Neuronal stem cell (in vitro differentiated cells): ENCODE measurements around the gene ABR.

ENCODE experiments used
- DNase-seq: peaks from one replicate; pipeline ENCODE4 v3.0.0-alpha.2; 2013; ENCODE audit warnings: low spot score
- H2AFZ ChIP-seq: one replicate; pipeline ENCODE4 v1.6.1; 2013; ENCODE audit warnings: mild to moderate bottlenecking, low read length, inconsistent platforms
- H2AK5ac ChIP-seq: 2 replicates; pipeline ENCODE4 v1.6.1; 2013; ENCODE audit warnings: low read depth, mild to moderate bottlenecking, inconsistent platforms, low read length, moderate library complexity, mixed read lengths
- H2BK120ac ChIP-seq: 2 replicates; pipeline ENCODE4 v1.6.1; 2013; ENCODE audit warnings: low read depth, mild to moderate bottlenecking, inconsistent platforms, low read length, moderate library complexity, mixed read lengths
- H2BK12ac ChIP-seq: one replicate; pipeline ENCODE4 v1.6.1; 2013; ENCODE audit warnings: low read length, inconsistent platforms
- H2BK15ac ChIP-seq: 2 replicates; pipeline ENCODE4 v1.6.1; 2013; ENCODE audit warnings: mild to moderate bottlenecking, low read length, inconsistent platforms, mixed read lengths
- H2BK5ac ChIP-seq: one replicate; pipeline ENCODE4 v1.6.1; 2013; ENCODE audit warnings: inconsistent platforms, mild to moderate bottlenecking, low read length, moderate library complexity
- H3K14ac ChIP-seq: one replicate; pipeline ENCODE4 v1.6.1; 2013; ENCODE audit warnings: low read length, inconsistent platforms
- H3K18ac ChIP-seq: 2 replicates; pipeline ENCODE4 v1.6.1; 2013; ENCODE audit warnings: low read length, inconsistent platforms
- H3K23ac ChIP-seq: 2 replicates; pipeline ENCODE4 v1.6.1; 2013; ENCODE audit warnings: low read depth, mild to moderate bottlenecking, mixed read lengths, low read length, inconsistent platforms; ENCODE audit not compliant: poor library complexity
- H3K27ac ChIP-seq: replicated peaks from 3 replicates; pipeline ENCODE4 v1.5.1; 2013; ENCODE audit warnings: low read length, inconsistent platforms
- H3K27me3 ChIP-seq, 3 experiments: 2 replicates each; pipeline ENCODE4 v1.6.1; 2013; ENCODE audit warnings: low read length in 3 of 3, mild to moderate bottlenecking in 2 of 3, inconsistent platforms in 1 of 3, low read depth in 1 of 3, mixed read lengths in 1 of 3, moderate library complexity in 1 of 3; ENCODE audit not compliant: control insufficient read depth in 3 of 3, insufficient read depth in 3 of 3
- H3K36me3 ChIP-seq, 2 donors: replicated peaks in 1 of 2; 2 replicates each; pipeline ENCODE4 v1.6.1; 2013; ENCODE audit warnings: low read length in 2 of 2; ENCODE audit not compliant: control insufficient read depth in 2 of 2, insufficient read depth in 2 of 2
- H3K4ac ChIP-seq: 2 replicates; pipeline ENCODE4 v1.6.1; 2013; ENCODE audit warnings: inconsistent platforms, mild to moderate bottlenecking, low read length, moderate library complexity
- H3K4me1 ChIP-seq, 2 donors: 1 replicate in 1 of 2; 2 replicates in 1 of 2; pipeline ENCODE4 v1.6.1; 2013; ENCODE audit warnings: low read length in 2 of 2, low read depth in 1 of 2; ENCODE audit not compliant: control insufficient read depth in 2 of 2, insufficient read depth in 1 of 2
- H3K4me2 ChIP-seq: one replicate; pipeline ENCODE4 v1.6.1; 2013; ENCODE audit warnings: mild to moderate bottlenecking, low read length, inconsistent platforms; ENCODE audit not compliant: insufficient read depth, poor library complexity, severe bottlenecking
- H3K4me3 ChIP-seq, 2 donors: 2 replicates each; pipeline ENCODE4 v1.5.1; 2013; ENCODE audit warnings: low read length in 2 of 2, mild to moderate bottlenecking in 2 of 2, inconsistent platforms in 1 of 2, moderate library complexity in 1 of 2
- H3K79me1 ChIP-seq: one replicate; pipeline ENCODE4 v1.6.1; 2013; ENCODE audit warnings: low read depth, mild to moderate bottlenecking, inconsistent platforms, low read length, moderate library complexity
- H3K9ac ChIP-seq: one replicate; pipeline ENCODE4 v1.6.1; 2013; ENCODE audit warnings: mild to moderate bottlenecking, low read depth, low read length, inconsistent platforms; ENCODE audit not compliant: poor library complexity
- H3K9me3 ChIP-seq, 2 donors: replicated peaks in 1 of 2; 2 replicates each; pipeline versions ENCODE3 to v1.6.1; 2013; ENCODE audit warnings: low read length in 2 of 2, mild to moderate bottlenecking in 2 of 2, inconsistent platforms in 1 of 2, low read depth in 1 of 2, mixed read lengths in 1 of 2, moderate library complexity in 1 of 2; ENCODE audit not compliant: control insufficient read depth in 2 of 2, insufficient read depth in 1 of 2
- H4K8ac ChIP-seq: one replicate; pipeline ENCODE4 v1.6.1; 2013; ENCODE audit warnings: low read depth, mild to moderate bottlenecking, inconsistent platforms, low read length, moderate library complexity
- H4K91ac ChIP-seq: one replicate; pipeline ENCODE4 v1.6.1; 2013; ENCODE audit warnings: low read length, low read depth, mild to moderate bottlenecking, inconsistent platforms; ENCODE audit not compliant: poor library complexity
- WGBS, 2 donors: extraction: QIAGEN DNeasy Blood & Tissue Kit; methylation state at CpG; one replicate each; pipeline ENCODE4 v1.1.7; 2013; ENCODE audit warnings: missing lambda C conversion rate in 2 of 2, mixed read lengths in 1 of 2; ENCODE audit not compliant: insufficient read length in 2 of 2, insufficient replicate concordance in 1 of 2; ENCODE audit errors: extremely low coverage in 2 of 2; 5-methylcytosine and 5-hydroxymethylcytosine counted together

The ABR gene

DNA sequence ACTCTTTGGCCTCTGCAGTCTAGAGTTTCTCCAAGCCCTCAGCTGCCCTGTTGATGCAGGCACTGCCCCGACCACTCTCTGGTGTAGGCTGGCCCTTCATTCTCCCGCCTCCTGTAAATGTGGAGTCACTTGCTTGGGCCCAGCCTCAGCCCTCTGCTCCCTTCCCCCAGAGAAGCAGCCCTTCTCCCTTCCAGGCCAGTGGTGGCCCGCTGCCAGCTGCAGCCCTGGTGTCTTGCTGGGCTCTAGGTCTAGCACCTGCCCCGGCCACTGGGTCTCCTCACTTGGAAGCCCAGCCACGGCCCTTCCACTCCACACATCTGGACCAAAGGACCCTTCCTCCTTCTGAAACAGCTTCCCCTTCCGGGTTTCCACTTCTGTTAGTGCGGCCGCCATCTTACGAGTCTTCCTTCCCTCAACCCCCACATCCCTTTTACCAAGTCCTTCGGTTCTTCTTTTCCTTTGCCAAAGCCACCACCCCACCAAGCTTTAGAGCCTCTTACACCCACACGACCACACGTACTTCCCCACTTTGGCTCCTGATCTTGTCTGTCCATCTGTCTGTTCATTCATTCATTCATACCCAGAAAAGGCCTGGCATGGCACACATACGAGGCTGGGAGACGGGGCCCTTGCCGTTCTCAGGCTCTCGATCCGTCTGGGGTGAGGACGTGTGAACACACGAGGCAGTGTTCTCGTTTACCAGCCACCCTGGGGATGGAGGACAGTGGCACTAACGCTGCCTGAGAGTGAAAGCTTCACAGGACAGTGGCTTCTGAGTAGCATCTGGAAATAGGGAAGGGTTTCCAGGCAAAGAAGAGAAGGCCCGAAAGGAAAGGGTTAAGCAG lies 68.0 kb downstream of the ABR start:
- peaks cover 0 to 3% of the 10 kb centered on the region in 2 donors for H3K9me3 ChIP-seq
- H2BK120ac ChIP-seq = no peak overlapping the region
- H2BK12ac ChIP-seq = no peak overlapping the region
- peaks cover 0 to 2% of the 10 kb centered on the region in 2 donors for H3K36me3 ChIP-seq
- peak overlapping the region; percentile 32 for H2BK5ac ChIP-seq
- no peak overlapping the region for H3K4me3 ChIP-seq
- WGBS, 2 donors = no CpG with 5 or more reads among the region's 22 CpGs
- H3K14ac ChIP-seq = no peak overlapping the region
- no peak overlapping the region for H4K91ac ChIP-seq
- peaks cover 32 to 41% of the 10 kb centered on the region in 2 donors for H3K4me1 ChIP-seq
- H2BK15ac ChIP-seq = peak overlapping the region; percentile 49
- H4K8ac ChIP-seq = no peak overlapping the region
- peak overlapping the region; percentile 17 for H3K23ac ChIP-seq
- peaks cover 3% of the 10 kb centered on the region for H3K79me1 ChIP-seq
- H3K9ac ChIP-seq = no peak overlapping the region
- no peaks in the 10 kb centered on the region for H3K27me3 ChIP-seq
- H3K4ac ChIP-seq = no peak overlapping the region
- H3K27ac ChIP-seq = no peak overlapping the region
- no peak overlapping the region for H2AK5ac ChIP-seq
- no peak overlapping the region for H3K4me2 ChIP-seq
- peak overlapping the region; percentile 8 for H2AFZ ChIP-seq
- DNase-seq = no peak
- peak overlapping the region; percentile 72 for H3K18ac ChIP-seq

- H3K27me3 ChIP-seq = no peaks in the 10 kb centered on the region
- H3K27ac ChIP-seq = no peak overlapping the region
- no peak for DNase-seq
- peaks cover 0 to 3% of the 10 kb centered on the region in 2 donors for H3K9me3 ChIP-seq
- H2BK5ac ChIP-seq = peak overlapping the region; percentile 32
- H3K4me3 ChIP-seq = no peak overlapping the region
- H3K4me1 ChIP-seq = peaks cover 32 to 41% of the 10 kb centered on the region in 2 donors
- H3K4ac ChIP-seq = no peak overlapping the region
- H3K23ac ChIP-seq = peak overlapping the region; percentile 43
- peaks cover 0 to 2% of the 10 kb centered on the region in 2 donors for H3K36me3 ChIP-seq
- H3K18ac ChIP-seq = peak overlapping the region; percentile 72
- H4K8ac ChIP-seq = no peak overlapping the region
- peaks cover 6% of the 10 kb centered on the region for H3K79me1 ChIP-seq
- no peak overlapping the region for H2BK120ac ChIP-seq
- peak overlapping the region; percentile 49 for H2BK15ac ChIP-seq
- H2AFZ ChIP-seq = peak overlapping the region; percentile 8
- no peak overlapping the region for H3K14ac ChIP-seq
- no peak overlapping the region for H3K4me2 ChIP-seq
- no peak overlapping the region for H4K91ac ChIP-seq
- H2BK12ac ChIP-seq = no peak overlapping the region
- WGBS, 2 donors = no CpG with 5 or more reads among the region's 19 CpGs
- peak overlapping the region; percentile 95 for H2AK5ac ChIP-seq
- no peak overlapping the region for H3K9ac ChIP-seq
Observed at GRCh38 chr17:1110862-1111598, 68.8 kb downstream of the ABR start.

DNA sequence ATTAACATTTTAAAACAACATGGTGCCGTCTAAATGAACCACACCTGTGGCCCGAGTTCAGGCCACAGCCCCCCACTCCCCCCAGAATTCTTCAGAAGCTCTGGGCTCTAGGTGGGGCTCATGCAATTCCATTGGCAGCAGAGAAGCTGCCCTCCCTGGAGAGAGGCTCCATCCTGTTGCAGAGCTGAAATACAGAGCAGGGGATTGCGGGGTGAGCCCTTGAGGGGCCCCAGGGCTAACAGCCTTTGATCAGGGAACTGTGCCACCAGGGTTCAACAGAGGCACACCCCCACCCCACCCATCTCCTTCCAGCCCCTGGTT lies 69.3 kb downstream of the ABR start:
- WGBS, 2 donors = no CpG with 5 or more reads among the region's 3 CpGs
- Histone ChIP-seq H2BK120ac (no peak overlapping the region), H2BK15ac (peak overlapping the region; percentile 27), H2AK5ac (peak overlapping the region; percentile 95), H3K9ac (no peak overlapping the region), H3K4me3 (no peak overlapping the region), H3K4ac (no peak overlapping the region), H2BK5ac (no peak overlapping the region), H3K27ac (no peak overlapping the region), H3K36me3 (peaks cover 0 to 2% of the 10 kb centered on the region in 2 donors), H4K91ac (no peak overlapping the region), H3K18ac (peak overlapping the region; percentile 48), H2BK12ac (no peak overlapping the region), H3K9me3 (peaks cover 0 to 3% of the 10 kb centered on the region in 2 donors), H3K27me3 (no peaks in the 10 kb centered on the region), H3K4me1 (peaks cover 32 to 41% of the 10 kb centered on the region in 2 donors), H3K4me2 (no peak overlapping the region), H4K8ac (no peak overlapping the region), H3K23ac (no peak overlapping the region), H2AFZ (no peak overlapping the region), H3K79me1 (peaks cover 6% of the 10 kb centered on the region), H3K14ac (no peak overlapping the region)
- no peak for DNase-seq
